ENCODE measurements around the gene NEK11. TPM values are rescaled to one million over a fixed set of nuclear protein-coding genes. Genes with fewer than 3 reads are reported as not detected.

NEK11 gene
- total RNA-seq, 6 experiments from 2014 or later = 2.5 to 4.0 (median 3.1) TPM

GRCh38 chr3:131338948-131339640 lies 312.4 kb downstream of the NEK11 start:
- no peak overlapping the region for H3K27ac Mint-ChIP-seq
- peaks cover 21% of the 10 kb centered on the region for H3K4me1 Mint-ChIP-seq (ENCODE audit: low read depth)
- H3K27me3 Mint-ChIP-seq (ENCODE audit: insufficient read depth) = no peaks in the 10 kb centered on the region
- no peaks in the 10 kb centered on the region; the same call in 1 of the 2 replicates for H3K36me3 Mint-ChIP-seq (ENCODE audit: low read depth)
- peaks cover 2% of the 10 kb centered on the region; the same call in 1 of the 2 replicates for H3K9me3 Mint-ChIP-seq
- no peak for DNase-seq
- no peak for TF ChIP-seq CTCF (IDR thresholded peaks at IDR 0.05)
- H3K4me3 Mint-ChIP-seq = peak overlapping the region; percentile 42; the same call in 1 of the 2 replicates

- no peak overlapping the region for H3K27ac Mint-ChIP-seq
- no peaks in the 10 kb centered on the region; the same call in 1 of the 2 replicates for H3K27me3 Mint-ChIP-seq (ENCODE audit: insufficient read depth)
- no peaks in the 10 kb centered on the region; the same call in 1 of the 2 replicates for H3K36me3 Mint-ChIP-seq (ENCODE audit: low read depth)
- peaks cover 3% of the 10 kb centered on the region; the same call in 1 of the 2 replicates for H3K9me3 Mint-ChIP-seq
- DNase-seq = no peak
- no peak for TF ChIP-seq CTCF (IDR thresholded peaks at IDR 0.05)
- peaks cover 21% of the 10 kb centered on the region for H3K4me1 Mint-ChIP-seq (ENCODE audit: low read depth)
- no peak overlapping the region for H3K4me3 Mint-ChIP-seq
Observed at GRCh38 chr3:131341761-131342160, 315.1 kb downstream of the NEK11 start.

GRCh38 chr3:131348911-131349310 lies 322.2 kb downstream of the NEK11 start:
- peaks cover 3% of the 10 kb centered on the region; the same call in 1 of the 2 replicates for H3K9me3 Mint-ChIP-seq
- TF ChIP-seq CTCF (IDR thresholded peaks at IDR 0.05) = no peak
- peak overlapping the region; percentile 90 for H3K27ac Mint-ChIP-seq
- DNase-seq = no peak
- no peaks in the 10 kb centered on the region; the same call in 1 of the 2 replicates for H3K36me3 Mint-ChIP-seq (ENCODE audit: low read depth)
- H3K4me1 Mint-ChIP-seq (ENCODE audit: low read depth) = peaks cover 56% of the 10 kb centered on the region
- H3K27me3 Mint-ChIP-seq (ENCODE audit: insufficient read depth) = no peaks in the 10 kb centered on the region; the same call in 1 of the 2 replicates
- peak overlapping the region; percentile 69; the same call in 1 of the 2 replicates for H3K4me3 Mint-ChIP-seq

- Mint-ChIP-seq H3K4me3 (peak overlapping the region; percentile 69), H3K36me3 (ENCODE audit: low read depth) (no peaks in the 10 kb centered on the region), H3K27ac (peak overlapping the region; percentile 90), H3K9me3 (no peaks in the 10 kb centered on the region), H3K27me3 (ENCODE audit: insufficient read depth) (no peaks in the 10 kb centered on the region; the same call in 1 of the 2 replicates), H3K4me1 (ENCODE audit: low read depth) (peaks cover 61% of the 10 kb centered on the region)
- DNase-seq = no peak
- TF ChIP-seq CTCF (IDR thresholded peaks at IDR 0.05) = no peak
Observed at GRCh38 chr3:131349454-131349853, 322.8 kb downstream of the NEK11 start.

GRCh38 chr3:131349946-131350347 lies 323.3 kb downstream of the NEK11 start:
- H3K27ac Mint-ChIP-seq = peak overlapping the region; percentile 90

More at GRCh38 chr3:131349946-131350347, 323.3 kb downstream of the NEK11 start:
- Mint-ChIP-seq H3K36me3 (ENCODE audit: low read depth) (no peaks in the 10 kb centered on the region), H3K4me1 (ENCODE audit: low read depth) (peaks cover 62% of the 10 kb centered on the region), H3K4me3 (peak overlapping the region; percentile 69), H3K9me3 (no peaks in the 10 kb centered on the region), H3K27me3 (ENCODE audit: insufficient read depth) (no peaks in the 10 kb centered on the region)
- peak; percentile 89 for DNase-seq
- TF ChIP-seq CTCF (IDR thresholded peaks at IDR 0.05) = no peak

Data from HFFc6 (cell line).